ENCODE measurements around the gene SMURF1. TPM values are rescaled to one million over a fixed set of nuclear protein-coding genes. Genes with fewer than 3 reads are reported as not detected.
A peak's percentile ranks its signal among the peaks of the same experiment; 100 is the strongest.

Gene SMURF1
- total RNA-seq, 1 experiment from 2014 or later, result 16.7 TPM

GRCh38 chr7:99137411-99138180 is 6.3 kb downstream of the SMURF1 start:
- peaks cover 6% of the 10 kb centered on the region; the same call in 1 of the 2 replicates for H3K36me3 ChIP-seq (ENCODE audit: insufficient read depth, low read length)
- DNase-seq, result no peak
- H3K9me3 ChIP-seq (ENCODE audit: low read length), result no peaks in the 10 kb centered on the region
- no peak overlapping the region for H3K4me2 ChIP-seq (ENCODE audit: low read depth, low read length, poor library complexity, severe bottlenecking)
- no peak overlapping the region for H2AFZ ChIP-seq (ENCODE audit: low read length)
- H3K4me1 ChIP-seq (ENCODE audit: low read length), result peaks cover 95% of the 10 kb centered on the region
- no peak overlapping the region for H3K9ac ChIP-seq (ENCODE audit: low read length)
- peak overlapping the region; percentile 53; the same call in 1 of the 2 replicates for H3K27ac ChIP-seq (ENCODE audit: low read length)
- no peak overlapping the region for H3K4me3 ChIP-seq (ENCODE audit: low read length)
- H3K79me2 ChIP-seq (ENCODE audit: low read length), result peaks cover 100% of the 10 kb centered on the region
- H4K20me1 ChIP-seq (ENCODE audit: insufficient read depth, low read depth, low read length), result peaks cover 24% of the 10 kb centered on the region
- no peaks in the 10 kb centered on the region for H3K27me3 ChIP-seq (ENCODE audit: low read length)
- H3K9me2 ChIP-seq (replicated peaks; ENCODE audit: insufficient read depth, low read length), result no peaks in the 10 kb centered on the region

- Histone ChIP-seq H4K20me1 (ENCODE audit: insufficient read depth, low read depth, low read length) (peaks cover 29% of the 10 kb centered on the region), H3K27ac (ENCODE audit: low read length) (peak overlapping the region; percentile 50), H3K4me2 (ENCODE audit: low read depth, low read length, poor library complexity, severe bottlenecking) (peak overlapping the region; percentile 41), H3K4me3 (ENCODE audit: low read length) (no peak overlapping the region), H3K27me3 (ENCODE audit: low read length) (no peaks in the 10 kb centered on the region), H2AFZ (ENCODE audit: low read length) (no peak overlapping the region), H3K79me2 (ENCODE audit: low read length) (peaks cover 100% of the 10 kb centered on the region), H3K9me3 (ENCODE audit: low read length) (no peaks in the 10 kb centered on the region), H3K36me3 (ENCODE audit: insufficient read depth, low read length) (no peaks in the 10 kb centered on the region), H3K4me1 (ENCODE audit: low read length) (peaks cover 86% of the 10 kb centered on the region), H3K9ac (ENCODE audit: low read length) (no peak overlapping the region), H3K9me2 (replicated peaks; ENCODE audit: insufficient read depth, low read length) (no peaks in the 10 kb centered on the region)
- DNase-seq, result no peak
These were observed 8.0 kb downstream of the SMURF1 start for GRCh38 chr7:99135938-99136337.

GRCh38 chr7:99133766-99134564 is 9.9 kb downstream of the SMURF1 start:
- Histone ChIP-seq H3K9ac (ENCODE audit: low read length) (no peak overlapping the region), H3K4me2 (ENCODE audit: low read depth, low read length, poor library complexity, severe bottlenecking) (peak overlapping the region; percentile 42), H3K4me1 (ENCODE audit: low read length) (peaks cover 69% of the 10 kb centered on the region), H3K79me2 (ENCODE audit: low read length) (peaks cover 100% of the 10 kb centered on the region), H4K20me1 (ENCODE audit: insufficient read depth, low read depth, low read length) (peaks cover 33% of the 10 kb centered on the region), H3K27me3 (ENCODE audit: low read length) (no peaks in the 10 kb centered on the region), H3K9me2 (replicated peaks; ENCODE audit: insufficient read depth, low read length) (no peaks in the 10 kb centered on the region), H2AFZ (ENCODE audit: low read length) (no peak overlapping the region), H3K4me3 (ENCODE audit: low read length) (0 out of 2 replicates have a peak overlapping the region, but pooled peaks have one; percentile 16), H3K9me3 (ENCODE audit: low read length) (no peaks in the 10 kb centered on the region), H3K27ac (ENCODE audit: low read length) (peak overlapping the region; percentile 50), H3K36me3 (ENCODE audit: insufficient read depth, low read length) (no peaks in the 10 kb centered on the region)
- DNase-seq, result no peak

- H4K20me1 ChIP-seq (ENCODE audit: insufficient read depth, low read depth, low read length), result peaks cover 44% of the 10 kb centered on the region
- H3K27me3 ChIP-seq (ENCODE audit: low read length), result no peaks in the 10 kb centered on the region
- H3K4me2 ChIP-seq (ENCODE audit: low read depth, low read length, poor library complexity, severe bottlenecking), result no peak overlapping the region
- H3K36me3 ChIP-seq (ENCODE audit: insufficient read depth, low read length), result no peaks in the 10 kb centered on the region
- H3K9me3 ChIP-seq (ENCODE audit: low read length), result no peaks in the 10 kb centered on the region
- H3K4me3 ChIP-seq (ENCODE audit: low read length), result no peak overlapping the region
- no peaks in the 10 kb centered on the region for H3K9me2 ChIP-seq (replicated peaks; ENCODE audit: insufficient read depth, low read length)
- peak overlapping the region; percentile 50; the same call in 1 of the 2 replicates for H3K27ac ChIP-seq (ENCODE audit: low read length)
- peaks cover 100% of the 10 kb centered on the region for H3K79me2 ChIP-seq (ENCODE audit: low read length)
- H2AFZ ChIP-seq (ENCODE audit: low read length), result no peak overlapping the region
- H3K9ac ChIP-seq (ENCODE audit: low read length), result no peak overlapping the region
- H3K4me1 ChIP-seq (ENCODE audit: low read length), result peaks cover 57% of the 10 kb centered on the region
- no peak for DNase-seq
These were observed 11.2 kb downstream of the SMURF1 start for GRCh38 chr7:99132595-99133321.

- H3K27me3 ChIP-seq (ENCODE audit: low read length), result no peaks in the 10 kb centered on the region
- H3K9me2 ChIP-seq (replicated peaks; ENCODE audit: insufficient read depth, low read length), result no peaks in the 10 kb centered on the region
- no peaks in the 10 kb centered on the region for H3K36me3 ChIP-seq (ENCODE audit: insufficient read depth, low read length)
- no peak overlapping the region for H3K4me2 ChIP-seq (ENCODE audit: low read depth, low read length, poor library complexity, severe bottlenecking)
- no peak overlapping the region for H3K27ac ChIP-seq (ENCODE audit: low read length)
- H3K4me3 ChIP-seq (ENCODE audit: low read length), result no peak overlapping the region
- H3K9me3 ChIP-seq (ENCODE audit: low read length), result no peaks in the 10 kb centered on the region
- H2AFZ ChIP-seq (ENCODE audit: low read length), result no peak overlapping the region
- peaks cover 42% of the 10 kb centered on the region for H3K4me1 ChIP-seq (ENCODE audit: low read length)
- H4K20me1 ChIP-seq (ENCODE audit: insufficient read depth, low read depth, low read length), result peaks cover 52% of the 10 kb centered on the region
- peaks cover 100% of the 10 kb centered on the region for H3K79me2 ChIP-seq (ENCODE audit: low read length)
- no peak for DNase-seq
- no peak overlapping the region for H3K9ac ChIP-seq (ENCODE audit: low read length)
These were observed 12.6 kb downstream of the SMURF1 start for GRCh38 chr7:99131290-99131689.

GRCh38 chr7:99129536-99129935 is 14.4 kb downstream of the SMURF1 start:
- Histone ChIP-seq H3K9me3 (ENCODE audit: low read length) (no peaks in the 10 kb centered on the region), H2AFZ (ENCODE audit: low read length) (no peak overlapping the region), H3K79me2 (ENCODE audit: low read length) (peaks cover 100% of the 10 kb centered on the region), H3K36me3 (ENCODE audit: insufficient read depth, low read length) (no peaks in the 10 kb centered on the region), H3K9me2 (replicated peaks; ENCODE audit: insufficient read depth, low read length) (no peaks in the 10 kb centered on the region), H3K27ac (ENCODE audit: low read length) (no peak overlapping the region), H3K27me3 (ENCODE audit: low read length) (no peaks in the 10 kb centered on the region), H3K4me1 (ENCODE audit: low read length) (peaks cover 25% of the 10 kb centered on the region), H3K9ac (ENCODE audit: low read length) (no peak overlapping the region), H4K20me1 (ENCODE audit: insufficient read depth, low read depth, low read length) (peaks cover 63% of the 10 kb centered on the region), H3K4me3 (ENCODE audit: low read length) (no peak overlapping the region), H3K4me2 (ENCODE audit: low read depth, low read length, poor library complexity, severe bottlenecking) (no peak overlapping the region)
- no peak for DNase-seq

- no peak overlapping the region for H3K9ac ChIP-seq (ENCODE audit: low read length)
- H3K79me2 ChIP-seq (ENCODE audit: low read length), result peaks cover 100% of the 10 kb centered on the region
- no peaks in the 10 kb centered on the region for H3K36me3 ChIP-seq (ENCODE audit: insufficient read depth, low read length)
- H3K4me1 ChIP-seq (ENCODE audit: low read length), result peaks cover 22% of the 10 kb centered on the region
- no peak overlapping the region for H2AFZ ChIP-seq (ENCODE audit: low read length)
- no peaks in the 10 kb centered on the region for H3K9me2 ChIP-seq (replicated peaks; ENCODE audit: insufficient read depth, low read length)
- H4K20me1 ChIP-seq (ENCODE audit: insufficient read depth, low read depth, low read length), result peaks cover 65% of the 10 kb centered on the region
- H3K4me3 ChIP-seq (ENCODE audit: low read length), result no peak overlapping the region
- no peaks in the 10 kb centered on the region for H3K9me3 ChIP-seq (ENCODE audit: low read length)
- no peak for DNase-seq
- H3K27me3 ChIP-seq (ENCODE audit: low read length), result no peaks in the 10 kb centered on the region
- H3K27ac ChIP-seq (ENCODE audit: low read length), result no peak overlapping the region
- H3K4me2 ChIP-seq (ENCODE audit: low read depth, low read length, poor library complexity, severe bottlenecking), result no peak overlapping the region
These were observed 14.9 kb downstream of the SMURF1 start for GRCh38 chr7:99129001-99129400.

Data from Karpas-422 (cell line).